Astrocyte (in vitro differentiated cells and primary cell): ENCODE data around the gene BCL2.

Experiments
- EZH2 ChIP-seq: IDR thresholded peaks from 2 replicates; pipeline ENCODE4 v1.6.1; 2012; ENCODE audit warnings: mild to moderate bottlenecking, low read length, inconsistent platforms; ENCODE audit not compliant: insufficient read depth
- TF ChIP-seq, protein P1 (sequence below): IDR thresholded peaks from 2 replicates; pipeline ENCODE4 v1.5.1; 2011; ENCODE audit warnings: low read depth, mild to moderate bottlenecking, inconsistent platforms, low read length, moderate library complexity; ENCODE audit not compliant: insufficient read depth

DNA sequence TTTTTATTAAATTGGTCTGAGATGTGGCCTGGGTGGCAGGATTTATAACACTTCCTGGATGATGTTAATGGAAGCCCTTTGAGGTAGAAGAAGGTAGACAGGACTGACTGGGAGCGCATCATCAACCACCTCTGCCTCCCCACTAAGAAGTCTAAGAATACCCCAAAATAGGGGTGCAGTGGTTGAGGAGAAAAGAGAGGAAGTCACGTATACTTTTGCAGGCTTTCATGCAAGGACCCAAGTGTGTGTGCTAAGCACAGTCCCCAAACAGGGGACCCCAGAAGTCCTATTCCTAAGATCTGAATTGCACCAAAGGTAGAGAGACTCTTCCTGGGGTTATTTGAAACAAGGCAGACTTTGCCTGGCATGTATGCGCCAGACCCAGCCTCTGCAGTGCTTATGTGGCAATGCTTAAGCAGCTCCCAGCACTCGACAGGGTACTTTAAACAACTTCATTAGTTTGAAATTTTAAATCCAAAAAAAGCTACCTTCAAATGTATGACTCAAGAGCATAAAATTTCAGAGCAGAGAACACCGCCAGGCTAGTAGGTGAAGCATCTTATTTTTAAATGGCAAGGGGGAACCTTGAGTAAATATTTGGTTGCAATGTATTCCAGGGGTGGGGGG is 35.3 kb downstream of the BCL2 start:
- TF ChIP-seq, protein P1, sequence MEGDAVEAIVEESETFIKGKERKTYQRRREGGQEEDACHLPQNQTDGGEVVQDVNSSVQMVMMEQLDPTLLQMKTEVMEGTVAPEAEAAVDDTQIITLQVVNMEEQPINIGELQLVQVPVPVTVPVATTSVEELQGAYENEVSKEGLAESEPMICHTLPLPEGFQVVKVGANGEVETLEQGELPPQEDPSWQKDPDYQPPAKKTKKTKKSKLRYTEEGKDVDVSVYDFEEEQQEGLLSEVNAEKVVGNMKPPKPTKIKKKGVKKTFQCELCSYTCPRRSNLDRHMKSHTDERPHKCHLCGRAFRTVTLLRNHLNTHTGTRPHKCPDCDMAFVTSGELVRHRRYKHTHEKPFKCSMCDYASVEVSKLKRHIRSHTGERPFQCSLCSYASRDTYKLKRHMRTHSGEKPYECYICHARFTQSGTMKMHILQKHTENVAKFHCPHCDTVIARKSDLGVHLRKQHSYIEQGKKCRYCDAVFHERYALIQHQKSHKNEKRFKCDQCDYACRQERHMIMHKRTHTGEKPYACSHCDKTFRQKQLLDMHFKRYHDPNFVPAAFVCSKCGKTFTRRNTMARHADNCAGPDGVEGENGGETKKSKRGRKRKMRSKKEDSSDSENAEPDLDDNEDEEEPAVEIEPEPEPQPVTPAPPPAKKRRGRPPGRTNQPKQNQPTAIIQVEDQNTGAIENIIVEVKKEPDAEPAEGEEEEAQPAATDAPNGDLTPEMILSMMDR, result no peak
- TF ChIP-seq EZH2, result no peak
